WTC11 (cell line): ENCODE measurements around the gene MCTS1. TPM values are rescaled to one million over a fixed set of nuclear protein-coding genes. Genes with fewer than 3 reads are reported as not detected.
"Not testable (repeated sequence)": the region's sequence is repeated elsewhere in the genome, so short reads cannot be mapped to it uniquely, and the experiment has no call there.

ENCODE experiments used
- ATAC-seq: fragments of 200-7000 bp; cut with Tn5 transposase; 2 replicates; pipeline ENCODE4 v1.10.0; 2021; ENCODE audit warnings: mild to moderate bottlenecking, moderate library complexity
- CTCF ChIA-PET: fragments of 300-600 bp; sonication (Branson Sonifier 250); formaldehyde crosslinking; loops from one replicate; lab custom pipeline; 2021; ENCODE audit warnings: antibody characterized with exemption; lab: Charles Lee
- POLR2A ChIA-PET: fragments of 350-600 bp; sonication (Branson Sonifier 250); formaldehyde crosslinking; loops from one replicate; lab custom pipeline; 2021; ENCODE audit warnings: antibody characterized with exemption; lab: Charles Lee
- DNase-seq: peaks from one replicate; pipeline ENCODE4 v3.0.0; 2021; ENCODE audit warnings: low spot score
- H3K27ac Mint-ChIP-seq: 2 replicates; pipeline ENCODE4 v1.8.0; 2021; ENCODE audit warnings: mixed read lengths
- H3K27me3 Mint-ChIP-seq: 2 replicates; pipeline ENCODE4 v1.8.0; 2021; ENCODE audit warnings: low read depth, mild to moderate bottlenecking, moderate library complexity, mixed read lengths
- H3K36me3 Mint-ChIP-seq: 2 replicates; pipeline ENCODE4 v1.8.0; 2021; ENCODE audit warnings: mixed read lengths
- H3K4me1 Mint-ChIP-seq: 2 replicates; pipeline ENCODE4 v1.8.0; 2022; ENCODE audit warnings: mixed read lengths
- H3K4me3 Mint-ChIP-seq: 2 replicates; pipeline ENCODE4 v1.8.0; 2021; ENCODE audit warnings: mild to moderate bottlenecking, moderate library complexity, mixed read lengths
- H3K9me3 Mint-ChIP-seq: 2 replicates; pipeline ENCODE4 v1.8.0; 2021; ENCODE audit warnings: mixed read lengths
- AFF4 ChIP-seq: sonication (generic); formaldehyde crosslinking; IDR thresholded peaks from 2 replicates; pipeline ENCODE4 v1.8.1; 2023; ENCODE audit warnings: mild to moderate bottlenecking, missing genetic modification reagents, borderline replicate concordance
- ARID4B ChIP-seq: sonication (generic); formaldehyde crosslinking; IDR thresholded peaks from 2 replicates; pipeline ENCODE4 v1.8.0; 2023; ENCODE audit warnings: missing genetic modification reagents, mild to moderate bottlenecking, borderline replicate concordance
- EMX1 ChIP-seq: fragments of 250-450 bp; sonication (Bioruptor Pico); IDR thresholded peaks from 2 replicates; pipeline ENCODE4 v1.8.0; 2021; ENCODE audit warnings: mild to moderate bottlenecking
- FOXK1 ChIP-seq: sonication (generic); formaldehyde crosslinking; IDR thresholded peaks from 2 replicates; pipeline ENCODE4 v1.8.0; 2022; ENCODE audit warnings: mild to moderate bottlenecking, moderate library complexity, missing genetic modification reagents
- FOXP1 ChIP-seq: sonication (generic); formaldehyde crosslinking; IDR thresholded peaks from 2 replicates; pipeline ENCODE4 v1.8.0; 2022; ENCODE audit warnings: missing genetic modification reagents, mild to moderate bottlenecking, moderate library complexity, borderline replicate concordance
- HMGA2 ChIP-seq: fragments of 250-450 bp; sonication (Bioruptor Pico); IDR thresholded peaks from 2 replicates; pipeline ENCODE4 v1.4.0; 2021; ENCODE audit warnings: mild to moderate bottlenecking, moderate library complexity
- KAT7 ChIP-seq: sonication (generic); formaldehyde crosslinking; IDR thresholded peaks from 2 replicates; pipeline ENCODE4 v1.8.1; 2023; ENCODE audit warnings: missing genetic modification reagents, mild to moderate bottlenecking, borderline replicate concordance
- MXD4 ChIP-seq: fragments of 250-450 bp; sonication (Bioruptor Pico); IDR thresholded peaks from 2 replicates; pipeline ENCODE4 v1.8.0; 2021; ENCODE audit warnings: mild to moderate bottlenecking, moderate library complexity, borderline replicate concordance
- NFE2L1 ChIP-seq: sonication (generic); formaldehyde crosslinking; IDR thresholded peaks from 2 replicates; pipeline ENCODE4 v1.8.1; 2023; ENCODE audit warnings: missing genetic modification reagents
- SOX15 ChIP-seq: fragments of 250-450 bp; sonication (Bioruptor Pico); IDR thresholded peaks from 2 replicates; pipeline ENCODE4 v1.9.0; 2021; ENCODE audit warnings: mild to moderate bottlenecking
- TCF7 ChIP-seq: sonication (generic); formaldehyde crosslinking; IDR thresholded peaks from 2 replicates; pipeline ENCODE4 v1.8.0; 2022; ENCODE audit warnings: mild to moderate bottlenecking, low read depth, missing genetic modification reagents, moderate library complexity
- TP53 ChIP-seq: sonication (generic); formaldehyde crosslinking; IDR thresholded peaks from 2 replicates; pipeline ENCODE4 v1.8.1; 2023; ENCODE audit warnings: mild to moderate bottlenecking, missing genetic modification reagents
- ZBTB21 ChIP-seq: sonication (generic); formaldehyde crosslinking; IDR thresholded peaks from 2 replicates; pipeline ENCODE4 v1.8.1; 2023; ENCODE audit warnings: mild to moderate bottlenecking, missing genetic modification reagents, borderline replicate concordance
- ZNF219 ChIP-seq: sonication (generic); formaldehyde crosslinking; IDR thresholded peaks from 2 replicates; pipeline ENCODE4 v1.8.0; 2023; ENCODE audit warnings: missing genetic modification reagents, mild to moderate bottlenecking, borderline replicate concordance
- total RNA-seq: library from RNA; stranded (reverse); gene quantifications from 3 replicates; pipeline ENCODE4 v1.2.3, GENCODE V29; 2021
- TF ChIP-seq, protein P1 (sequence below): sonication (generic); formaldehyde crosslinking; conservative IDR thresholded peaks from 2 replicates; pipeline ENCODE4 v1.8.1; 2022; ENCODE audit warnings: mild to moderate bottlenecking, missing genetic modification reagents

Gene MCTS1
- total RNA-seq, 1 experiment from 2014 or later: 22.8 TPM

DNA sequence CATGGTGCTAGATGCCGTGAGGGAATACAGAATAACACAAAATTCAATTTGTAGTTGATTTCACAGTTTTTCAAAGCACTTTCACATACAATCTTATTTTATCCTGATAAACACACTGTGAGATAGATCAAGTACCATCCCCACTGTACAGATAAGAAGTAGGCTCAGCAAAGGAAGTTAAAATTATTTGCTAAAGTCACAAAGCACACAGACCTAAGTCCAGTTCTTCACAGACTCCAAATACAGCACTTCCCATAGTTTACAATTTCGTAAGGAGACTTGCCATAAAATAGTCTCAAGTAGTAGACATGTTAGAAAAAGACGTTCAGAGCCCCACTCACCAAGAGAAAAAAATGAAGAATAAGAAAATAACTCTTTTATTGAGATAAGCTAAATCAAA lies 35.3 kb upstream of the MCTS1 start:
- Mint-ChIP-seq H3K4me1 (no peaks in the 10 kb centered on the region), H3K27ac (no peak overlapping the region), H3K36me3 (no peaks in the 10 kb centered on the region), H3K9me3 (no peaks in the 10 kb centered on the region), H3K27me3 (no peaks in the 10 kb centered on the region), H3K4me3 (no peak overlapping the region)
- POLR2A ChIA-PET: no interaction called here
- no peak for TF ChIP-seq AFF4
- TF ChIP-seq FOXK1 (CRISPR knock-in tag): no peak
- no peak for TF ChIP-seq TCF7 (CRISPR knock-in tag)
- no peak for TF ChIP-seq FOXP1 (CRISPR knock-in tag)
- DNase-seq (no peak), ATAC-seq (no peak)
- CTCF ChIA-PET: no interaction called here

DNA sequence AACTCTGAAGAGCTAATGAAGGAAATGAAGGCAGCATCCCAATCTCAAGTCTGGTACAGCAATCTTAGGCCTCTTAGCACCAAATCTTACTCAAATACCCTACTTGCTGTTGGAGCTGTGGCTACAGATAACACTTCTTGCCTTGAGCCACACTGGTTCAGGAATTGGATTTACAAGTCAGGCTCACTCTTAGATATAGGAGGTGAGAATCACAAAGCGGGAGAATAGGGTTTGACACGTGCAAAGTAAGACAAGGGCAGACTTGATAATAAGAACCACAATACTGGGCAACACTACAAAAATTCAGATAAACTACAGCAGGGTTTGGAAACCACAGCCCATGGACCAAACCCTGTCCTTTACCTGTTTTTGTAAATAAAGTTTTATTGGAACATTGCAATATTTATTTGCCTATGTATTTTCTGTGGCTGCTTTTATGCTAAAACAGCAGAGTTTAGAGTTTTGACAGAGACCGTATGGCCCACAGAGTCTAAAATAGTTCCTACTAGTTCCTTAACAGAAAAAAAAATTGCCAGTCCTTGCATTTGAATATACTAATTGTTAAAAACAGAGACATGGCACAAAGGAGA lies 33.8 kb upstream of the MCTS1 start:
- Mint-ChIP-seq H3K27me3 (no peaks in the 10 kb centered on the region), H3K4me3 (no peak overlapping the region), H3K36me3 (no peaks in the 10 kb centered on the region), H3K27ac (no peak overlapping the region), H3K4me1 (peaks cover 6% of the 10 kb centered on the region), H3K9me3 (0 out of 2 replicates have a peak, but pooled peaks cover 4% of the 10 kb centered on the region)
- DNase-seq: no peak
- TF ChIP-seq ARID4B (CRISPR knock-in tag): no peak
- no peak for TF ChIP-seq SOX15 (CRISPR knock-in tag)
- CTCF ChIA-PET: no interaction called here
- POLR2A ChIA-PET: no interaction called here
- ATAC-seq: no peak

- peaks cover 16% of the 10 kb centered on the region for H3K9me3 Mint-ChIP-seq
- H3K4me1 Mint-ChIP-seq: peaks cover 13% of the 10 kb centered on the region
- H3K36me3 Mint-ChIP-seq, POLR2A ChIA-PET, H3K4me3 Mint-ChIP-seq, ATAC-seq, DNase-seq, H3K27ac Mint-ChIP-seq, H3K27me3 Mint-ChIP-seq, CTCF ChIA-PET: not testable (repeated sequence)
Measured at GRCh38 chrX:120573806-120574205, 30.1 kb upstream of the MCTS1 start.

- Mint-ChIP-seq H3K9me3 (peaks cover 16% of the 10 kb centered on the region), H3K4me3 (no peak overlapping the region), H3K27ac (peak overlapping the region; percentile 70; the same call in 1 of the 2 replicates), H3K4me1 (peaks cover 13% of the 10 kb centered on the region), H3K27me3 (peaks cover 7% of the 10 kb centered on the region), H3K36me3 (0 out of 2 replicates have a peak, but pooled peaks cover 2% of the 10 kb centered on the region)
- POLR2A ChIA-PET: no interaction called here
- ATAC-seq (peak; percentile 90), DNase-seq (peak; percentile 40)
- CTCF ChIA-PET: no interaction called here
- TF ChIP-seq KAT7 (CRISPR knock-in tag): no peak
- TF ChIP-seq HMGA2 (CRISPR knock-in tag): no peak
- TF ChIP-seq TP53 (CRISPR knock-in tag): no peak
- no peak for TF ChIP-seq MXD4 (CRISPR knock-in tag)
- TF ChIP-seq EMX1 (CRISPR knock-in tag): no peak
- TF ChIP-seq, protein P1, sequence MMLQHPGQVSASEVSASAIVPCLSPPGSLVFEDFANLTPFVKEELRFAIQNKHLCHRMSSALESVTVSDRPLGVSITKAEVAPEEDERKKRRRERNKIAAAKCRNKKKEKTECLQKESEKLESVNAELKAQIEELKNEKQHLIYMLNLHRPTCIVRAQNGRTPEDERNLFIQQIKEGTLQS: no peak
- no peak for TF ChIP-seq ZBTB21 (CRISPR knock-in tag)
- peak; percentile 63; the same call in 1 of the 2 replicates for TF ChIP-seq NFE2L1 (CRISPR knock-in tag)
- no peak for TF ChIP-seq ZNF219
- no peak for TF ChIP-seq AFF4
- TF ChIP-seq SOX15 (CRISPR knock-in tag): no peak
Measured at GRCh38 chrX:120575379-120576114, 28.4 kb upstream of the MCTS1 start.
